HUES48 (cell line): Measurements from ENCODE around the gene FAM174C.
A peak's percentile ranks its signal among the peaks of the same experiment; 100 is the strongest.

Experiments
- H3K27ac ChIP-seq: one replicate; pipeline ENCODE4 v1.7.0; 2013; ENCODE audit warnings: low read depth, low read length, inconsistent platforms
- H3K27me3 ChIP-seq: 2 replicates; pipeline ENCODE4 v1.6.1; 2013; ENCODE audit warnings: mild to moderate bottlenecking, low read length; ENCODE audit not compliant: control insufficient read depth, insufficient read depth
- H3K36me3 ChIP-seq: 2 replicates; pipeline ENCODE4 v1.6.1; 2013; ENCODE audit warnings: low read length; ENCODE audit not compliant: control insufficient read depth, insufficient read depth
- H3K4me1 ChIP-seq: 2 replicates; pipeline ENCODE4 v1.6.1; 2013; ENCODE audit warnings: mild to moderate bottlenecking, low read length; ENCODE audit not compliant: control insufficient read depth, insufficient read depth
- H3K4me3 ChIP-seq: 2 replicates; pipeline ENCODE4 v1.5.1; 2013; ENCODE audit warnings: mild to moderate bottlenecking, low read depth, low read length
- H3K9ac ChIP-seq: 2 replicates; pipeline ENCODE4 v1.6.1; 2013; ENCODE audit warnings: mild to moderate bottlenecking, low read depth, low read length, moderate library complexity
- H3K9me3 ChIP-seq: 2 replicates; pipeline ENCODE4 v1.6.1; 2013; ENCODE audit warnings: low read length; ENCODE audit not compliant: control insufficient read depth, insufficient read depth

The FAM174C gene

DNA sequence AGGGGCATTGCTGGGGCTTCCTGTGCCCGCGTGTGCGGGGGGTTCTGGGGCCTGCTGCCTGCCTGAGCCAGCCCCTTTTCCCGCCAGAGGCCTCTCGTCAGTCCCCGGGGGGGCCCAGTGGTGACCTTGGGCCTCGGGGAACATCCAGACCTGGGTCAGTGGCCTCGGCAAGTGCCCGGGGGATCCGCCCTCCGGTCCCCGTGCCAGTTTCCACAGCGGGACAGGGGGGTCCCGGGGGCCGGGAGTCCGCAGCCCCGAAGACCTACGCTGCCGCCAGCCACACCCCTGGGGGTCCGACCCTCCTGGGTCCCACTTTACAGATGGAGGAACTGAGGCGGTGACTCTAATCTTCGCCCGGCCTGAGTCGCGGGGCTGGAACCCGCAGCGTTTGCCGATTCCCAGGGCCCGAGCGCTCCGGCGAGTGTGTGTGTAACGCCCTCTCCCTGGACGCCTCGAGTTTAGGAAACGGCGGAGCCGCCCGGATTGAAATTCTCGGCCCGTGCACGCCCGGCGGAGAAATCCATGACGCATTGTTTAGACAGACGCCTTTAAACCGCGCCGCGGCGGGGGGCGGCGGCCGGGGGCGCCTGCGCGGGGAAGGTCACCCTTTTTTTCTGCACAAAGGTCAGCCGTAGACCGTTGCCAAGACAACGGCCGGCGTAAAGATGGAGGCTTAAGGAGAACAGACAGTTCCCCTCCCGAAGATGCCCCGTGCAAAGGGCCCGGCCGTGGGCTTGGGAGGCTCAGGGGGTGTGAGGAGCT is 49.7 kb downstream of the FAM174C start:
- Histone ChIP-seq H3K27me3 (no peaks in the 10 kb centered on the region), H3K9ac (0 out of 2 replicates have a peak overlapping the region, but pooled peaks have one; percentile 16), H3K4me1 (no peaks in the 10 kb centered on the region), H3K36me3 (no peaks in the 10 kb centered on the region), H3K9me3 (no peaks in the 10 kb centered on the region), H3K27ac (peak overlapping the region; percentile 71), H3K4me3 (peak overlapping the region; percentile 57)

DNA sequence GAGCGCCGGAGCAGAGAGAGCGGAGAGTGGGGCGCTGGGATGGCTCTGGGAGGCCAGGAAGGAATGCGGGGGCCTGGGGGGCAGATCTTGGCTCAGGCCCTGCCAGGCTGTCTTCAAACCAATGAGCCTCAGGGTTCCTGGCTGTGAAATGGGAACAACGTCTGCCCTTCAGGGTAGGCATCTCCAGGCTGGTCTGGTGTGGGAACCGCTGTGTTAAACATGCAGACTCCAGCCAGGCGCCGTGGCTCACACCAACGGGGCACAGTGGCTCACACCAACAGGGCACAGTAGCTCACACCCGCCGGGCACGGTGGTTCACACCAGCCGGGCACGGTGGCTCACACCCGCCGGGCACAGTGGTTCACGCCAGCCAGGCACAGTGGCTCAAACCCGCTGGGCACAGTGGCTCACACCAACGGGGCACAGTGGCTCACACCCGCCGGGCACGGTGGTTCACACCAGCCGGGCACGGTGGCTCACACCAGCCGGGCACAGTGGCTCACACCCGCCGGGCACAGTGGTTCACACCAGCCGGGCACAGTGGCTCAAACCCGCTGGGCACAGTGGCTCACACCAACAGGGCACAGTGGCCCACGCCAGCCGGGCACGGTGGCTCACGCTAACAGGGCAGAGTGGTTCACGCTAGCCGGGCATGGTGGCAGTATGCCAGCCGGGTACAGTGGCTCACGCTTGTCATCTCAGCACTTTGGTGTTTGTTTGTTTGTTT is 50.4 kb downstream of the FAM174C start:
- Histone ChIP-seq H3K4me1 (no peaks in the 10 kb centered on the region), H3K36me3 (no peaks in the 10 kb centered on the region), H3K27me3 (no peaks in the 10 kb centered on the region), H3K4me3 (peak overlapping the region; percentile 57), H3K9me3 (no peaks in the 10 kb centered on the region), H3K27ac (no peak overlapping the region), H3K9ac (no peak overlapping the region)

DNA sequence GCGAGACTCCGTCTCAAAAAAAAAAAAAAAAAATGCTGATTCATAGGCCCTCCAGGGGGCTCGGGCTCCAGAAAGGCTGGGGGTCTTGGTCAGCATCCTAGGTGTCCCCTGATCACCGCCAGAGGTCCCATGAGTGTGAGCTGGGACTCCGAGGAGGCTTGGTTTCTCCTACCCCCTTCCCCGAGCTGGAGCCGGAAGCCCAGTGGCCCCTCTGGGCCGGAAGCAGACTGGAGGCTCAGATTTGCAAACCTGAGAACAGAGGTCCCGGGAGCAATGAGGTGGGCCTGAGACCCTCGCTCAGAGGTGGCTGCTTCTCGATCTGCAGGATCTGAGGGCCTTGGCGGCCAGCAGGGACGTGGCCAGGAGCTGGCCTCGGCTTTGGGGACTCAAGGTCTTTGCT is 51.8 kb downstream of the FAM174C start:
- no peaks in the 10 kb centered on the region for H3K4me1 ChIP-seq
- H3K36me3 ChIP-seq: no peaks in the 10 kb centered on the region
- H3K9me3 ChIP-seq: no peaks in the 10 kb centered on the region
- no peaks in the 10 kb centered on the region for H3K27me3 ChIP-seq
- no peak overlapping the region for H3K27ac ChIP-seq
- no peak overlapping the region for H3K9ac ChIP-seq
- no peak overlapping the region for H3K4me3 ChIP-seq
